HepG2 (cell line): Measurements from ENCODE around the gene CAPN12. TPM values are rescaled to one million over a fixed set of nuclear protein-coding genes. Genes with fewer than 3 reads are reported as not detected.

Experiments
- HDAC1 ChIP-seq: sonication (generic); formaldehyde crosslinking; IDR thresholded peaks from 2 replicates; pipeline ENCODE4 v1.5.1; 2020; ENCODE audit warnings: mild to moderate bottlenecking, missing genetic modification reagents
- HIC2 ChIP-seq: sonication (generic); formaldehyde crosslinking; IDR thresholded peaks from 2 replicates; pipeline ENCODE4 v1.9.0; 2022; ENCODE audit warnings: low read depth, missing genetic modification reagents
- HMGA1 ChIP-seq: sonication (generic); formaldehyde crosslinking; conservative IDR thresholded peaks from 2 replicates; pipeline ENCODE4 v1.4.0; 2020; ENCODE audit warnings: missing genetic modification reagents
- MAFF ChIP-seq: IDR thresholded peaks from 2 replicates; pipeline ENCODE4 v1.6.1; 2011; ENCODE audit warnings: low read depth, low read length, improper control_type of control experiment
- MYNN ChIP-seq: sonication (generic); formaldehyde crosslinking; IDR thresholded peaks from 2 replicates; pipeline ENCODE4 v1.4.0; 2020; ENCODE audit warnings: mild to moderate bottlenecking, low read depth, missing genetic modification reagents
- NKX3-1 ChIP-seq: sonication (generic); formaldehyde crosslinking; IDR thresholded peaks from 2 replicates; pipeline ENCODE4 v1.5.0; 2020; ENCODE audit warnings: missing genetic modification reagents
- PCBP1 ChIP-seq: fragments of 200-400 bp; formaldehyde crosslinking; IDR thresholded peaks from 2 replicates; pipeline ENCODE4 v1.6.1; 2017; ENCODE audit warnings: mild to moderate bottlenecking, low read depth, low read length, borderline replicate concordance
- PHF21A ChIP-seq: sonication (generic); formaldehyde crosslinking; IDR thresholded peaks from 2 replicates; pipeline ENCODE4 v1.5.0; 2020; ENCODE audit warnings: mild to moderate bottlenecking, missing genetic modification reagents
- RXRB ChIP-seq: IDR thresholded peaks from 2 replicates; pipeline ENCODE4 v1.6.1; 2016; ENCODE audit warnings: borderline replicate concordance, missing genetic modification reagents, missing compliant biosample characterization
- SIX4 ChIP-seq: sonication (generic); formaldehyde crosslinking; IDR thresholded peaks from 2 replicates; pipeline ENCODE4 v1.4.0; 2020; ENCODE audit warnings: missing genetic modification reagents
- SMAD3 ChIP-seq: sonication (generic); formaldehyde crosslinking; IDR thresholded peaks from 2 replicates; pipeline ENCODE4 v1.4.0; 2020; ENCODE audit warnings: missing genetic modification reagents
- SP140L ChIP-seq: sonication (generic); formaldehyde crosslinking; IDR thresholded peaks from 2 replicates; pipeline ENCODE4 v1.4.0; 2020; ENCODE audit warnings: missing genetic modification reagents, borderline replicate concordance
- TFDP1 ChIP-seq: IDR thresholded peaks from 2 replicates; pipeline ENCODE4 v1.6.1; 2016; ENCODE audit warnings: missing compliant biosample characterization, missing genetic modification reagents, borderline replicate concordance
- TOPORS ChIP-seq: sonication (generic); formaldehyde crosslinking; IDR thresholded peaks from 2 replicates; pipeline ENCODE4 v1.8.0; 2023; ENCODE audit warnings: mild to moderate bottlenecking, missing genetic modification reagents
- YY1 ChIP-seq: IDR thresholded peaks from 2 replicates; pipeline ENCODE4 v1.6.1; 2011; ENCODE audit warnings: low read length, low read depth, moderate library complexity, mild to moderate bottlenecking; ENCODE audit not compliant: insufficient read depth, insufficient replicate concordance
- ZFP36L1 ChIP-seq: sonication (generic); formaldehyde crosslinking; IDR thresholded peaks from 2 replicates; pipeline ENCODE4 v1.8.0; 2022; ENCODE audit warnings: mild to moderate bottlenecking, missing genetic modification reagents, moderate library complexity
- ZFP90 ChIP-seq: sonication (generic); formaldehyde crosslinking; IDR thresholded peaks from 2 replicates; pipeline ENCODE4 v1.8.0; 2022; ENCODE audit warnings: missing genetic modification reagents, mild to moderate bottlenecking, inconsistent platforms, borderline replicate concordance
- ZKSCAN1 ChIP-seq: fragments of 150-350 bp; IDR thresholded peaks from 2 replicates; pipeline ENCODE4 v1.6.1; 2014; ENCODE audit warnings: low read length
- ZNF136 ChIP-seq: sonication (generic); formaldehyde crosslinking; IDR thresholded peaks from 2 replicates; pipeline ENCODE4 v1.8.1; 2022; ENCODE audit warnings: low read depth, mild to moderate bottlenecking, moderate library complexity, missing genetic modification reagents
- ZNF451 ChIP-seq: sonication (generic); formaldehyde crosslinking; IDR thresholded peaks from 2 replicates; pipeline ENCODE4 v1.5.0; 2020; ENCODE audit warnings: mild to moderate bottlenecking, missing genetic modification reagents
- ZNF550 ChIP-seq: sonication (generic); formaldehyde crosslinking; IDR thresholded peaks from 2 replicates; pipeline ENCODE4 v1.4.0; 2020; ENCODE audit warnings: mild to moderate bottlenecking, missing genetic modification reagents, borderline replicate concordance
- polyA plus RNA-seq, 8 experiments: library from polyadenylated mRNA; depleted of rRNA in 3 of 8; stranded (reverse) in 7 of 8; unstranded in 1 of 8; fragments of >200 nt; fragmentation: Illumina TruSeq in 4 of 8; extraction: Trizol in 4 of 8; gene quantifications; 2 replicates each; pipeline versions ENCODE4 v1.2.1 to v1.2.3, GENCODE V29; 2011 to 2016; ENCODE audit warnings: low read depth in 4 of 8, missing spikeins in 1 of 8, mixed read lengths in 1 of 8; ENCODE audit not compliant: insufficient read depth in 1 of 8
- total RNA-seq, 5 experiments: library from RNA; depleted of rRNA; stranded (reverse); fragments of >200 nt; fragmentation: Illumina TruSeq; extraction: Trizol; gene quantifications; 2 replicates each; pipeline ENCODE4 v1.2.3, GENCODE V29; 2016; ENCODE audit warnings: low read depth in 1 of 5
- TF ChIP-seq, protein P1 (sequence below): sonication (generic); formaldehyde crosslinking; IDR thresholded peaks from 2 replicates; pipeline ENCODE4 v1.5.1; 2020; ENCODE audit warnings: mild to moderate bottlenecking, missing genetic modification reagents, borderline replicate concordance
- TF ChIP-seq, protein P2 (sequence below): sonication (generic); formaldehyde crosslinking; IDR thresholded peaks from 2 replicates; pipeline ENCODE4 v1.4.0; 2020; ENCODE audit warnings: mild to moderate bottlenecking, low read depth, missing genetic modification reagents
- TF ChIP-seq, protein P3 (sequence below): sonication (generic); formaldehyde crosslinking; IDR thresholded peaks from 2 replicates; pipeline ENCODE4 v1.5.0; 2020; ENCODE audit warnings: missing genetic modification reagents

Gene CAPN12
- total and polyA plus RNA-seq, 2 of the 13 experiments (the other 11 are each of a cell fraction or from before 2014, with no cell fraction given), result 1.6 to 13.6 TPM

DNA sequence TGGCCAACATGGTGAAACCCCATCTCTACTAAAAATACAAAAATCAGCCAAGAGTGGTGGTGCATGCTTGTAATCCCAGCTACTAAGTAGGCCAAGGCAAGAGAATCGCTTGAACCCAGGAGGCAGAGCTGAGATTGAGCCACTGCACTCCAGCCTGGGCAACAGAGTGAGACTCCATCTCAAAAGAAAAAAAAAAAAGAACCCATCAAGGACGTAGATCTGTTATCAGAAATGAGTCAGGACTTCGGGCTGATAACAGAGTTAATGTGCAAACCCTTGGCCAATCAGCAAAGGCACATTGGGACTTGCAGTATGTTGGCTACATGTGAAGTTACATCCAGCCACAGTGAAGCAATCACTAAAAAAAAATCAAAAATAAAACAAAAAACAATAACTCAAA lies 40.0 kb upstream of the CAPN12 start (continued):
- TF ChIP-seq TOPORS (CRISPR knock-in tag), result no peak
- no peak for TF ChIP-seq HIC2 (CRISPR knock-in tag)
- no peak for TF ChIP-seq MYNN (CRISPR knock-in tag)
- TF ChIP-seq, protein P1, sequence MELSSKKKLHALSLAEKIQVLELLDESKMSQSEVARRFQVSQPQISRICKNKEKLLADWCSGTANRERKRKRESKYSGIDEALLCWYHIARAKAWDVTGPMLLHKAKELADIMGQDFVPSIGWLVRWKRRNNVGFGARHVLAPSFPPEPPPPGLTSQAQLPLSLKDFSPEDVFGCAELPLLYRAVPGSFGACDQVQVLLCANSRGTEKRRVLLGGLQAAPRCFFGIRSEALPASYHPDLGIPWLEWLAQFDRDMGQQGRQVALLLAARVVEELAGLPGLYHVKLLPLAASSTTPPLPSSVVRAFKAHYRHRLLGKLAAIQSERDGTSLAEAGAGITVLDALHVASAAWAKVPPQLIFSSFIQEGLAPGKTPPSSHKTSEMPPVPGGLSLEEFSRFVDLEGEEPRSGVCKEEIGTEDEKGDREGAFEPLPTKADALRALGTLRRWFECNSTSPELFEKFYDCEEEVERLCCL (CRISPR knock-in tag), result no peak
- no peak for TF ChIP-seq ZNF136 (CRISPR knock-in tag)
- TF ChIP-seq, protein P2, sequence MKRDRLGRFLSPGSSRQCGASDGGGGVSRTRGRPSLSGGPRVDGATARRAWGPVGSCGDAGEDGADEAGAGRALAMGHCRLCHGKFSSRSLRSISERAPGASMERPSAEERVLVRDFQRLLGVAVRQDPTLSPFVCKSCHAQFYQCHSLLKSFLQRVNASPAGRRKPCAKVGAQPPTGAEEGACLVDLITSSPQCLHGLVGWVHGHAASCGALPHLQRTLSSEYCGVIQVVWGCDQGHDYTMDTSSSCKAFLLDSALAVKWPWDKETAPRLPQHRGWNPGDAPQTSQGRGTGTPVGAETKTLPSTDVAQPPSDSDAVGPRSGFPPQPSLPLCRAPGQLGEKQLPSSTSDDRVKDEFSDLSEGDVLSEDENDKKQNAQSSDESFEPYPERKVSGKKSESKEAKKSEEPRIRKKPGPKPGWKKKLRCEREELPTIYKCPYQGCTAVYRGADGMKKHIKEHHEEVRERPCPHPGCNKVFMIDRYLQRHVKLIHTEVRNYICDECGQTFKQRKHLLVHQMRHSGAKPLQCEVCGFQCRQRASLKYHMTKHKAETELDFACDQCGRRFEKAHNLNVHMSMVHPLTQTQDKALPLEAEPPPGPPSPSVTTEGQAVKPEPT, result no peak
- no peak for TF ChIP-seq PHF21A (CRISPR knock-in tag)
- TF ChIP-seq HMGA1, result no peak
- no peak for TF ChIP-seq PCBP1
- no peak for TF ChIP-seq TFDP1
- TF ChIP-seq ZFP90 (CRISPR knock-in tag), result no peak
- TF ChIP-seq SP140L, result no peak
- TF ChIP-seq YY1, result no peak
- TF ChIP-seq MAFF, result no peak
- TF ChIP-seq SMAD3 (CRISPR knock-in tag), result no peak
- no peak for TF ChIP-seq ZNF550 (CRISPR knock-in tag)
- peak; percentile 35; the same call in 1 of the 2 replicates for TF ChIP-seq RXRB
- TF ChIP-seq NKX3-1, result no peak
- TF ChIP-seq ZNF451, result no peak
- no peak for TF ChIP-seq ZKSCAN1
- TF ChIP-seq SIX4 (CRISPR knock-in tag), result no peak
- TF ChIP-seq, protein P3, sequence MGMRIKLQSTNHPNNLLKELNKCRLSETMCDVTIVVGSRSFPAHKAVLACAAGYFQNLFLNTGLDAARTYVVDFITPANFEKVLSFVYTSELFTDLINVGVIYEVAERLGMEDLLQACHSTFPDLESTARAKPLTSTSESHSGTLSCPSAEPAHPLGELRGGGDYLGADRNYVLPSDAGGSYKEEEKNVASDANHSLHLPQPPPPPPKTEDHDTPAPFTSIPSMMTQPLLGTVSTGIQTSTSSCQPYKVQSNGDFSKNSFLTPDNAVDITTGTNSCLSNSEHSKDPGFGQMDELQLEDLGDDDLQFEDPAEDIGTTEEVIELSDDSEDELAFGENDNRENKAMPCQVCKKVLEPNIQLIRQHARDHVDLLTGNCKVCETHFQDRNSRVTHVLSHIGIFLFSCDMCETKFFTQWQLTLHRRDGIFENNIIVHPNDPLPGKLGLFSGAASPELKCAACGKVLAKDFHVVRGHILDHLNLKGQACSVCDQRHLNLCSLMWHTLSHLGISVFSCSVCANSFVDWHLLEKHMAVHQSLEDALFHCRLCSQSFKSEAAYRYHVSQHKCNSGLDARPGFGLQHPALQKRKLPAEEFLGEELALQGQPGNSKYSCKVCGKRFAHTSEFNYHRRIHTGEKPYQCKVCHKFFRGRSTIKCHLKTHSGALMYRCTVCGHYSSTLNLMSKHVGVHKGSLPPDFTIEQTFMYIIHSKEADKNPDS, result no peak
- TF ChIP-seq HDAC1, result 0 out of 2 replicates have a peak, but pooled peaks have one; percentile 16
- no peak for TF ChIP-seq ZFP36L1 (CRISPR knock-in tag)
